HG03175 (cell line): ENCODE results near the gene FOXO6.

ENCODE experiments used
- ATAC-seq: cut with Tn5 transposase; IDR thresholded peaks from one replicate; pipeline ENCODE4 v1.9.1; 2021; ENCODE audit warnings: mild to moderate bottlenecking, moderate library complexity; ENCODE audit not compliant: unreplicated experiment

Gene FOXO6

DNA sequence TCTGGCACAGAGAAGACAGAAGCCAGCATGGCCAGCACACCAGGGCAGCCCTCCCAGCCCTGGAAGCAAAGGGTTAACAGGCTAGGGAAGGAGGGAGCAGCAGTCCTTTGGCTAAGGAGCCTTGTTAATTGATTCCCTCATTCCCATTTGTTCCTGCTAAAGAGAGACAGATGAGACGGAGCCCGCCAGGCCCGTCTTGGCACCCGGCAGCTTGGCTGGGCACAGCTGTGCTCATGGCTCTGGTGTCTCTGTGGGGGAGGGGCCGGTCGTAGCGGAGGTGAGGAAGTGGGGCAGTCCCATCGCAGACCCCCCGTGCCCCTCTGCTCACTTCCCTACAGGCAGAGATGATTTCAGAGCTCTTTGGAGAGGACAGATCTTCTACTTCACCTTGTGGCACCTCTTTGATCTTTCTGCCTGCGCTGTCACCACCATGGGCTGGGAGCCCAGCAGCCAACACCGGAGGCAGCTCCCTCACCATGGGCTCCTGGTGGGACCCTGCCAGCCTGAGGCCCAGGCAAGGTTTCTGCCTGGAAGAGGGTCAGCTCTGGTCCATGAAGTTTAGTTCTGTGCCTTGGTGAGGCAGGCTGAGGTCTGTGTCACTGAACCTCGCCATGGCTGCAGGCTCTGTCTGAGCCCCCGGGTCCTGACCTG is 38.0 kb downstream of the FOXO6 start:
- no peak for ATAC-seq

DNA sequence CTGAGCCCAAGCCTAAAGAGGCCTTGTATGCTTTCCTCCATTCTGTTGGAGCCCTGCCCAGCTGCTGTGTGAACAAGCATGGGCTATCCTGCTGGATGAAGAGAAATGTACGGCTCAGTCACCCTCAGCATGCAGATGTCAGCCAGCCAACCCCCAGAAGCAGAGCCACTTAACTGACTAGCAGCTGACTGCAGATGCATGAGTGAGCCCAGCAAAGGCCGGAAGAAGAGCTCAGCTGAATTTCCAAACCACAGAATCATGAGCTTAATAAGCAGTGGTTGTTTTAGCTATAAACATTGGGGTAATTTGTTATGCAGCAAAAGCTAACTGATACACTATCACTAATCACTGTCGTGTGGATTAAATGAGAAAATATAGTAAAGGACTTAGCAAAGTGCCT is 39.0 kb downstream of the FOXO6 start:
- no peak for ATAC-seq

GRCh38 chr1:41401899-41402298 is 40.7 kb downstream of the FOXO6 start:
- ATAC-seq = no peak

GRCh38 chr1:41404308-41404761 is 43.1 kb downstream of the FOXO6 start:
- ATAC-seq = no peak

- no peak for ATAC-seq
Observed at GRCh38 chr1:41407664-41408252, 46.5 kb downstream of the FOXO6 start.

GRCh38 chr1:41408691-41409090 is 47.5 kb downstream of the FOXO6 start:
- ATAC-seq = no peak

- no peak for ATAC-seq
Observed at GRCh38 chr1:41409825-41410224, 48.6 kb downstream of the FOXO6 start.

- no peak for ATAC-seq
Observed at GRCh38 chr1:41410462-41410861, 49.2 kb downstream of the FOXO6 start.

GRCh38 chr1:41411229-41411628 is 50.0 kb downstream of the FOXO6 start:
- no peak for ATAC-seq

DNA sequence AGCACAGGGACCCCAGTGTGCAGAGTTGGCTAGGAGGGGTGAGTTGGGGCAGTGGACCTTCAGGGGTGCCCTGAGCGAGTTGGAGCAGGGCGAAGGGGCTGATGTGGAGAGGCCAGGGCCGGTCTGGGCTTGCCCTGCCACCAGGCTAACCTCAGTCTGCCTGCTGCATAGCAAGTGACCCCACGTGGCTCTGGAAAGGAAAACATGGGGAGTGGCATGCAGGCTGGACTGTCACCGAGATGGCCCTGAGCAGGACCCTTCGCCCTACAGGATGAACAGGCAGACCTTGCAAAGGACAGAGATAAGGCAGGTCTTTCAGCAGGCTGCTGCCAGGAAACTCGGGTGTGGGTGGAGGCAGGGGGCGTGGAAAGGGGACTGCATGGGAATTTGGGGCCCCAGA is 51.5 kb downstream of the FOXO6 start:
- no peak for ATAC-seq

- ATAC-seq = no peak
Observed at GRCh38 chr1:41413748-41414281, 52.6 kb downstream of the FOXO6 start.

GRCh38 chr1:41414296-41414695 is 53.1 kb downstream of the FOXO6 start:
- no peak for ATAC-seq

DNA sequence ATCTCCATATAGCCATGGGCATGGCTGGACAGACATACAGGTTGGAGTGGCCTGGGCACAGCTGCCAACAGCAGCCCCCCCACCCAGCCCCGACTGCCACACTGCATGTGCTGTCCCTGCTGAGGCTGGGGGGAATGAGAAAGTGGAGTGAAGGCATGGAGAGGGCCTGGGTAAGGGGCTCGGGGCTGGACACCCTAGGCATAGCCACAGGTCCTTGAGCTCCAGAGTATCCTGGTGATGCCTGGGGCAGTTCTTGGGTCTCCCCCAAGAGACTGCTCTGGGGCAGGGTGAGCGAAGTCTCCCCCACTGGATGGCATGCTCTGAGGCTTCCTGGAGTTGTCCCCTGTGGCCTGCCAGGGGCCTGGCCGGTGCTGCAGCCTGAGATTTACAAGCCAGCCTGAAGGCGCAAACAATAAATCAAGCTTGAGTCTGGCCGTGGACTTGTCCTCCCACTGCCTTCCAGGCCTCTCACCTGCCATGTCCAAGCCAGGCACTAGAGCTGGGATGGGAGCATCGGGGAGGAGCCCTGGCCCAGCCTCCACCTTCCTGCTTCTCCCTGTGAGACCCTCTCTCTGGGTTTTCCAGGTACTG is 53.6 kb downstream of the FOXO6 start:
- ATAC-seq = no peak

GRCh38 chr1:41416081-41416480 is 54.8 kb downstream of the FOXO6 start:
- no peak for ATAC-seq

- ATAC-seq = no peak
Observed at GRCh38 chr1:41416552-41417334, 55.5 kb downstream of the FOXO6 start.

- ATAC-seq = no peak
Observed at GRCh38 chr1:41417335-41417682, 56.1 kb downstream of the FOXO6 start.

- ATAC-seq = no peak
Observed at GRCh38 chr1:41417746-41418145, 56.5 kb downstream of the FOXO6 start.

- ATAC-seq = no peak
Observed at GRCh38 chr1:41418857-41419583, 57.8 kb downstream of the FOXO6 start.

DNA sequence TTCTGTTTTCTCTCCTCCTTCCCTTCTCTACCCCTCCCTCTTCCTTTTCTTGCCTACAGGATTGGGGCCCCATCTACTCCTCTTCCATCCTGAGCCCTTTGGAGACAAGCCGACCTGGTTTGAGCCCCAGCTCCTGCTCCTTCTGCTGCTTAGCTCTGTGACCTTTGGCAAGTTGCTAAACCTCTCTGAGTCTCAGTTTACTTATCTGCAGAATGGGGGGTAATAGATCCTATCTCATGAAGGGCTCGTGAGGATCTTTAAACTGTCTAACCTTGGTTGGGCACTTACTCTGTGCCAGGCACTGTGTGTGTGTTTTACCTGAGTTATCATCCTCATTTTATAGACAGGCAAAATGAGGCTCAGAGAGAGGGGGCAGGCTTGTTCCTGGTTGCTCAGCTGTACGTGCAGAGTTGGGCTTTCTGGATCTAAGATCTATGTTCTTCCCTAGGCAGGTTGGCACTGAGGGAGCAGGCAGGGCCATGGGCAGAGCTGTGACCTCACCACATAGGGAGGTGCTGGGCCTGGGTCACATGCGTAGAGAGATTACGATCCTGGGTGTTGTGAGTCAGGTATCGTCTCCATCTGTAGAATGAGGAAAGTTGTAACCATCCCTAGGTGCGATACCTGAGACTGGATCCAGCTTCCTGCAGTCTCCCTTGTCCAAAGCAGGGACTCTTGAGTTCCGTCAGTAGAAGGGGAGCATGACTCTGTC is 58.5 kb downstream of the FOXO6 start:
- ATAC-seq = no peak

GRCh38 chr1:41420351-41420750 is 59.1 kb downstream of the FOXO6 start:
- ATAC-seq = no peak
